NB4 (cell line): ENCODE measurements around the gene MAP4K4.

Experiments
- DNase-seq: peaks from one replicate; pipeline ENCODE4 v3.0.0; 2010; ENCODE audit warnings: low read depth
- H3K4me3 ChIP-seq: one replicate; pipeline ENCODE4 v1.5.1; 2011; ENCODE audit warnings: mild to moderate bottlenecking, low read depth, low read length, moderate library complexity
- CTCF ChIP-seq: IDR thresholded peaks from one replicate; pipeline ENCODE4 v1.5.1; 2012; ENCODE audit warnings: low read depth, low read length
- MAX ChIP-seq: IDR thresholded peaks from 2 replicates; pipeline ENCODE4 v1.6.1; 2011; ENCODE audit warnings: low read depth, low read length
- MYC ChIP-seq: IDR thresholded peaks from 2 replicates; pipeline ENCODE4 v1.6.1; 2011; ENCODE audit warnings: low read depth, low read length
- POLR2A ChIP-seq: IDR thresholded peaks from 2 replicates; pipeline ENCODE4 v1.6.1; 2011; ENCODE audit warnings: mild to moderate bottlenecking; ENCODE audit not compliant: insufficient read length; ENCODE audit errors: extremely low read depth

The MAP4K4 gene

GRCh38 chr2:101752716-101753616 is 55.5 kb downstream of the MAP4K4 start:
- H3K4me3 ChIP-seq, result no peak overlapping the region
- no peak for DNase-seq
- TF ChIP-seq POLR2A, result no peak
- TF ChIP-seq CTCF, result no peak
- no peak for TF ChIP-seq MAX
- no peak for TF ChIP-seq MYC

- DNase-seq, result no peak
- no peak overlapping the region for H3K4me3 ChIP-seq
- TF ChIP-seq MYC, result no peak
- no peak for TF ChIP-seq MAX
- TF ChIP-seq POLR2A, result no peak
- TF ChIP-seq CTCF, result no peak
These were observed 56.4 kb downstream of the MAP4K4 start for GRCh38 chr2:101753720-101754490.

- TF ChIP-seq MYC (no peak), CTCF (no peak), POLR2A (no peak), MAX (no peak)
- DNase-seq, result no peak
- H3K4me3 ChIP-seq, result no peak overlapping the region
These were observed 57.1 kb downstream of the MAP4K4 start for GRCh38 chr2:101754618-101755017.

GRCh38 chr2:101756266-101756665 is 58.8 kb downstream of the MAP4K4 start:
- no peak for TF ChIP-seq MYC
- no peak for TF ChIP-seq CTCF
- no peak for TF ChIP-seq MAX
- no peak for TF ChIP-seq POLR2A
- DNase-seq, result no peak
- H3K4me3 ChIP-seq, result no peak overlapping the region

GRCh38 chr2:101758001-101758400 is 60.5 kb downstream of the MAP4K4 start:
- no peak overlapping the region for H3K4me3 ChIP-seq
- TF ChIP-seq CTCF (no peak), MYC (no peak), MAX (no peak), POLR2A (no peak)
- DNase-seq, result no peak
